OCI-LY3 (cell line): ENCODE results near the gene TNFRSF19.

Experiments
- H2AFZ ChIP-seq: fragments of 200-600, 300-600 bp; shearing (Covaris generic); 2 replicates; pipeline ENCODE4 v1.6.0; 2014; ENCODE audit warnings: antibody characterized with exemption, low read depth, low read length
- H3K27ac ChIP-seq: fragments of 200-600, 300-600 bp; sonication (generic); 2 replicates; pipeline ENCODE4 v1.5.1; 2014; ENCODE audit warnings: mild to moderate bottlenecking, low read length, moderate library complexity, mixed read lengths
- H3K27me3 ChIP-seq: fragments of 200-600, 300-600 bp; sonication (generic); 2 replicates; pipeline ENCODE4 v1.6.1; 2014; ENCODE audit warnings: low read depth, low read length, mixed read lengths
- H3K36me3 ChIP-seq: fragments of 200-600, 300-600 bp; sonication (generic); replicated peaks from 2 replicates; pipeline ENCODE3; 2014; ENCODE audit warnings: low read depth, low read length, mixed read lengths
- H3K4me1 ChIP-seq: fragments of 300-600, 200-600 bp; sonication (generic); 2 replicates; pipeline ENCODE4 v1.6.1; 2014; ENCODE audit warnings: low read length, mixed read lengths
- H3K4me2 ChIP-seq: fragments of 200-600, 300-600 bp; sonication (generic); 2 replicates; pipeline ENCODE4 v1.6.1; 2014; ENCODE audit warnings: low read length, mixed read lengths
- H3K4me3 ChIP-seq: fragments of 300-600, 200-600 bp; sonication (generic); 2 replicates; pipeline ENCODE4 v1.5.1; 2014; ENCODE audit warnings: antibody characterized with exemption, mild to moderate bottlenecking, low read length, moderate library complexity
- H3K79me2 ChIP-seq: fragments of 300-600, 200-600 bp; shearing (Covaris generic); 2 replicates; pipeline ENCODE4 v1.6.1; 2014; ENCODE audit warnings: mild to moderate bottlenecking, low read length, mixed read lengths
- H3K9ac ChIP-seq: fragments of 300-600, 200-600 bp; shearing (Covaris generic); 2 replicates; pipeline ENCODE4 v1.6.0; 2014; ENCODE audit warnings: mild to moderate bottlenecking, low read length, moderate library complexity
- H3K9me3 ChIP-seq: fragments of 200-600, 300-600 bp; shearing (Covaris generic); 2 replicates; pipeline ENCODE4 v1.6.1; 2014; ENCODE audit warnings: low read length, mixed read lengths; ENCODE audit not compliant: insufficient read depth
- H4K20me1 ChIP-seq: fragments of 200-600, 300-600 bp; sonication (generic); 2 replicates; pipeline ENCODE4 v1.6.1; 2016; ENCODE audit warnings: low read length, mixed read lengths; ENCODE audit not compliant: insufficient read depth
- CTCF ChIP-seq: fragments of 200-600, 300-600 bp; sonication (generic); IDR thresholded peaks from 2 replicates; pipeline ENCODE4 v1.5.1; 2014; ENCODE audit warnings: antibody characterized with exemption, low read length, low read depth
- EZH2phosphoT487 ChIP-seq: fragments of 200-600 bp; shearing (Covaris generic); IDR thresholded peaks from 2 replicates; pipeline ENCODE4 v1.6.1; 2018; ENCODE audit warnings: antibody characterized with exemption, mixed run types, low read depth

Gene TNFRSF19

GRCh38 chr13:23671377-23671776 is 101.2 kb downstream of the TNFRSF19 start:
- Histone ChIP-seq H4K20me1 (no peaks in the 10 kb centered on the region), H3K79me2 (no peaks in the 10 kb centered on the region), H3K4me2 (no peak overlapping the region), H3K27me3 (peaks cover 22% of the 10 kb centered on the region; the same call in 1 of the 2 replicates), H3K9ac (no peak overlapping the region), H3K4me3 (no peak overlapping the region), H2AFZ (no peak overlapping the region), H3K27ac (no peak overlapping the region), H3K4me1 (0 out of 2 replicates have a peak, but pooled peaks cover 3% of the 10 kb centered on the region), H3K36me3 (no peaks in the 10 kb centered on the region), H3K9me3 (no peaks in the 10 kb centered on the region)
- TF ChIP-seq CTCF, result no peak
- no peak for TF ChIP-seq EZH2phosphoT487

GRCh38 chr13:23671897-23672296 is 101.7 kb downstream of the TNFRSF19 start:
- no peak overlapping the region for H3K4me3 ChIP-seq
- H2AFZ ChIP-seq, result no peak overlapping the region
- 0 out of 2 replicates have a peak, but pooled peaks cover 3% of the 10 kb centered on the region for H3K4me1 ChIP-seq
- TF ChIP-seq CTCF (no peak), EZH2phosphoT487 (no peak)
- no peak overlapping the region for H3K27ac ChIP-seq
- peaks cover 22% of the 10 kb centered on the region; the same call in 1 of the 2 replicates for H3K27me3 ChIP-seq
- no peaks in the 10 kb centered on the region for H3K36me3 ChIP-seq
- H3K79me2 ChIP-seq, result no peaks in the 10 kb centered on the region
- H3K4me2 ChIP-seq, result no peak overlapping the region
- no peaks in the 10 kb centered on the region for H3K9me3 ChIP-seq
- H4K20me1 ChIP-seq, result no peaks in the 10 kb centered on the region
- no peak overlapping the region for H3K9ac ChIP-seq

- Histone ChIP-seq H3K36me3 (no peaks in the 10 kb centered on the region), H2AFZ (no peak overlapping the region), H3K27ac (no peak overlapping the region), H3K4me3 (no peak overlapping the region), H3K9me3 (no peaks in the 10 kb centered on the region), H3K4me1 (0 out of 2 replicates have a peak, but pooled peaks cover 3% of the 10 kb centered on the region), H3K9ac (no peak overlapping the region), H3K79me2 (no peaks in the 10 kb centered on the region), H3K4me2 (no peak overlapping the region), H3K27me3 (peaks cover 22% of the 10 kb centered on the region; the same call in 1 of the 2 replicates), H4K20me1 (no peaks in the 10 kb centered on the region)
- no peak for TF ChIP-seq EZH2phosphoT487
- no peak for TF ChIP-seq CTCF
Measured at GRCh38 chr13:23672616-23673015, 102.4 kb downstream of the TNFRSF19 start.

DNA sequence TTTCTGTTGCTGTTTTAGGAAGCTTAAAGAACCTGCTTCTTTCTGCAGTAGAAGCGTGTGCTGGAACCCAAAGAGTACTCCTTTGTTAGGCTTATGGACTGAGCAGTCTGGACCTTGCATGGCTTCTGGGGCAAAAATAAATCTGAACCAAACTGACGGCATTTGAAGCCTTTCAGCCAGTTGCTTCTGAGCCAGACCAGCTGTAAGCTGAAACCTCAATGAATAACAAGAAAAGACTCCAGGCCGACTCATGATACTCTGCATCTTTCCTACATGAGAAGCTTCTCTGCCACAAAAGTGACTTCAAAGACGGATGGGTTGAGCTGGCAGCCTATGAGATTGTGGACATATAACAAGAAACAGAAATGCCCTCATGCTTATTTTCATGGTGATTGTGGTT is 103.1 kb downstream of the TNFRSF19 start:
- H3K27me3 ChIP-seq, result peaks cover 22% of the 10 kb centered on the region; the same call in 1 of the 2 replicates
- H3K9me3 ChIP-seq, result no peaks in the 10 kb centered on the region
- no peaks in the 10 kb centered on the region for H3K36me3 ChIP-seq
- no peak overlapping the region for H3K4me2 ChIP-seq
- 0 out of 2 replicates have a peak, but pooled peaks cover 3% of the 10 kb centered on the region for H3K4me1 ChIP-seq
- H3K9ac ChIP-seq, result no peak overlapping the region
- no peaks in the 10 kb centered on the region for H4K20me1 ChIP-seq
- H3K4me3 ChIP-seq, result no peak overlapping the region
- no peak overlapping the region for H2AFZ ChIP-seq
- TF ChIP-seq EZH2phosphoT487 (no peak), CTCF (no peak)
- no peaks in the 10 kb centered on the region for H3K79me2 ChIP-seq
- no peak overlapping the region for H3K27ac ChIP-seq
